ENCODE data around the gene PARD6B.
A peak's percentile ranks its signal among the peaks of the same experiment; 100 is the strongest.
"Not testable (repeated sequence)": the region's sequence is repeated elsewhere in the genome, so short reads cannot be mapped to it uniquely, and the experiment has no call there.

Gene PARD6B

GRCh38 chr20:50744143-50744792 is 12.9 kb downstream of the PARD6B start:
- Mint-ChIP-seq H3K4me3 (no peak overlapping the region), H3K36me3 (peaks cover 2% of the 10 kb centered on the region), H3K9me3 (ENCODE audit: low read depth) (no peaks in the 10 kb centered on the region), H3K27me3 (no peaks in the 10 kb centered on the region), H3K4me1 (ENCODE audit: low read depth) (peaks cover 25% of the 10 kb centered on the region), H3K27ac (no peak overlapping the region)

GRCh38 chr20:50745634-50746137 is 14.3 kb downstream of the PARD6B start:
- peak overlapping the region; percentile 1 for H3K27ac Mint-ChIP-seq
- H3K36me3 Mint-ChIP-seq, result peaks cover 2% of the 10 kb centered on the region
- H3K4me3 Mint-ChIP-seq, result no peak overlapping the region
- H3K9me3 Mint-ChIP-seq (ENCODE audit: low read depth), result no peaks in the 10 kb centered on the region
- H3K27me3 Mint-ChIP-seq, result no peaks in the 10 kb centered on the region
- peaks cover 23% of the 10 kb centered on the region for H3K4me1 Mint-ChIP-seq (ENCODE audit: low read depth)

GRCh38 chr20:50746138-50746940 is 15.0 kb downstream of the PARD6B start:
- H3K36me3 Mint-ChIP-seq, result no peaks in the 10 kb centered on the region
- no peaks in the 10 kb centered on the region for H3K27me3 Mint-ChIP-seq

GRCh38 chr20:50747275-50747674 is 15.9 kb downstream of the PARD6B start:
- Mint-ChIP-seq H3K36me3 (no peaks in the 10 kb centered on the region), H3K27me3 (no peaks in the 10 kb centered on the region), H3K4me3 (no peak overlapping the region), H3K9me3 (ENCODE audit: low read depth) (no peaks in the 10 kb centered on the region), H3K4me1 (ENCODE audit: low read depth) (peaks cover 20% of the 10 kb centered on the region), H3K27ac (peak overlapping the region; percentile 69)

More at GRCh38 chr20:50746138-50746940, 15.0 kb downstream of the PARD6B start:
- Mint-ChIP-seq H3K4me3 (no peak overlapping the region), H3K9me3 (ENCODE audit: low read depth) (no peaks in the 10 kb centered on the region), H3K27ac (peak overlapping the region; percentile 1), H3K4me1 (ENCODE audit: low read depth) (peaks cover 20% of the 10 kb centered on the region)

- no peaks in the 10 kb centered on the region for H3K36me3 Mint-ChIP-seq
- H3K9me3 Mint-ChIP-seq (ENCODE audit: low read depth), result no peaks in the 10 kb centered on the region
- H3K4me1 Mint-ChIP-seq (ENCODE audit: low read depth), result peaks cover 20% of the 10 kb centered on the region
- H3K27ac Mint-ChIP-seq, result no peak overlapping the region
- no peak overlapping the region for H3K4me3 Mint-ChIP-seq
- no peaks in the 10 kb centered on the region for H3K27me3 Mint-ChIP-seq
Observed at GRCh38 chr20:50750145-50750671, 18.8 kb downstream of the PARD6B start.

- Mint-ChIP-seq H3K27ac (no peak overlapping the region), H3K27me3 (no peaks in the 10 kb centered on the region), H3K36me3 (no peaks in the 10 kb centered on the region), H3K4me3 (no peak overlapping the region), H3K4me1 (ENCODE audit: low read depth) (peaks cover under 1% of the 10 kb centered on the region), H3K9me3 (ENCODE audit: low read depth) (no peaks in the 10 kb centered on the region)
Observed at GRCh38 chr20:50753152-50753551, 21.8 kb downstream of the PARD6B start.

- H3K4me1 Mint-ChIP-seq (ENCODE audit: low read depth), result no peaks in the 10 kb centered on the region
- no peaks in the 10 kb centered on the region for H3K36me3 Mint-ChIP-seq
- no peak overlapping the region for H3K4me3 Mint-ChIP-seq
- no peak overlapping the region for H3K27ac Mint-ChIP-seq
- no peaks in the 10 kb centered on the region for H3K9me3 Mint-ChIP-seq (ENCODE audit: low read depth)
- no peaks in the 10 kb centered on the region for H3K27me3 Mint-ChIP-seq
Observed at GRCh38 chr20:50754420-50754819, 23.0 kb downstream of the PARD6B start.

- Mint-ChIP-seq H3K4me3 (no peak overlapping the region), H3K36me3 (no peaks in the 10 kb centered on the region), H3K27me3 (no peaks in the 10 kb centered on the region), H3K27ac (no peak overlapping the region), H3K9me3 (ENCODE audit: low read depth) (no peaks in the 10 kb centered on the region), H3K4me1 (ENCODE audit: low read depth) (no peaks in the 10 kb centered on the region)
Observed at GRCh38 chr20:50756447-50756846, 25.1 kb downstream of the PARD6B start.

GRCh38 chr20:50758469-50758868 is 27.1 kb downstream of the PARD6B start:
- Mint-ChIP-seq H3K36me3 (no peaks in the 10 kb centered on the region), H3K4me3 (no peak overlapping the region), H3K27ac (no peak overlapping the region), H3K9me3 (ENCODE audit: low read depth) (no peaks in the 10 kb centered on the region), H3K4me1 (ENCODE audit: low read depth) (no peaks in the 10 kb centered on the region), H3K27me3 (no peaks in the 10 kb centered on the region)

- Mint-ChIP-seq H3K4me3 (no peak overlapping the region), H3K27me3 (no peaks in the 10 kb centered on the region), H3K27ac (no peak overlapping the region), H3K4me1 (ENCODE audit: low read depth) (no peaks in the 10 kb centered on the region), H3K9me3 (ENCODE audit: low read depth) (no peaks in the 10 kb centered on the region), H3K36me3 (no peaks in the 10 kb centered on the region)
Observed at GRCh38 chr20:50758992-50759391, 27.6 kb downstream of the PARD6B start.

GRCh38 chr20:50759678-50760077 is 28.3 kb downstream of the PARD6B start:
- Mint-ChIP-seq H3K27me3 (no peaks in the 10 kb centered on the region), H3K27ac (no peak overlapping the region), H3K36me3 (no peaks in the 10 kb centered on the region), H3K9me3 (ENCODE audit: low read depth) (no peaks in the 10 kb centered on the region), H3K4me3 (no peak overlapping the region), H3K4me1 (ENCODE audit: low read depth) (no peaks in the 10 kb centered on the region)

GRCh38 chr20:50762045-50762422 is 30.7 kb downstream of the PARD6B start:
- Mint-ChIP-seq H3K4me1 (ENCODE audit: low read depth) (no peaks in the 10 kb centered on the region), H3K4me3 (no peak overlapping the region), H3K9me3 (ENCODE audit: low read depth) (no peaks in the 10 kb centered on the region), H3K27me3 (no peaks in the 10 kb centered on the region), H3K36me3 (no peaks in the 10 kb centered on the region), H3K27ac (no peak overlapping the region)

- Mint-ChIP-seq H3K4me1 (ENCODE audit: low read depth) (no peaks in the 10 kb centered on the region), H3K27me3 (peaks cover 2% of the 10 kb centered on the region), H3K36me3 (no peaks in the 10 kb centered on the region), H3K27ac (no peak overlapping the region), H3K9me3 (ENCODE audit: low read depth) (no peaks in the 10 kb centered on the region), H3K4me3 (no peak overlapping the region)
Observed at GRCh38 chr20:50762435-50763220, 31.2 kb downstream of the PARD6B start.

- not testable (repeated sequence) for H3K4me1 Mint-ChIP-seq (ENCODE audit: low read depth); H3K4me3 Mint-ChIP-seq; H3K9me3 Mint-ChIP-seq (ENCODE audit: low read depth); H3K36me3 Mint-ChIP-seq; H3K27ac Mint-ChIP-seq; H3K27me3 Mint-ChIP-seq
Observed at GRCh38 chr20:50763550-50764458, 32.4 kb downstream of the PARD6B start.
